GM21423 (cell line): ENCODE data around the gene EEF1AKMT3.
"Not testable (repeated sequence)": the region's sequence is repeated elsewhere in the genome, so short reads cannot be mapped to it uniquely, and the experiment has no call there.

Experiments
- ATAC-seq: cut with Tn5 transposase; IDR thresholded peaks from one replicate; pipeline ENCODE4 v1.9.1; 2021; ENCODE audit warnings: mild to moderate bottlenecking, moderate library complexity; ENCODE audit not compliant: unreplicated experiment

The EEF1AKMT3 gene

DNA sequence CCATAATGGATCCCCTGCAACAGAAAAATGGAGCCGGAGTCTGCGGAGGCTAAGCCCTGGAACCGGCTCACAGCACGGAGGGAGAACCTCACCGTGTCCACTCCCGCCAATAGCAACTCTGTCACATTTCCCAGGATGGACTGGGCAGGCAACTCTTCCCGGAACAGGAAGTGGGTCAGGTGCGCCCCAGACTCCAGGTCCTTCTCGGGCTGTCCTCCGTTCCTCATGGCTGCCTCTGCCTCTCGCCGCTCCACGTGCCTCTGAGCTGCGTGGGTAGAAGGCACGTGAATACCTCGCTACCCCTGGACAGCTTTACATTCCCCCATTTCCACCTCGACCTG lies 7.8 kb upstream of the EEF1AKMT3 start:
- ATAC-seq, result no peak

DNA sequence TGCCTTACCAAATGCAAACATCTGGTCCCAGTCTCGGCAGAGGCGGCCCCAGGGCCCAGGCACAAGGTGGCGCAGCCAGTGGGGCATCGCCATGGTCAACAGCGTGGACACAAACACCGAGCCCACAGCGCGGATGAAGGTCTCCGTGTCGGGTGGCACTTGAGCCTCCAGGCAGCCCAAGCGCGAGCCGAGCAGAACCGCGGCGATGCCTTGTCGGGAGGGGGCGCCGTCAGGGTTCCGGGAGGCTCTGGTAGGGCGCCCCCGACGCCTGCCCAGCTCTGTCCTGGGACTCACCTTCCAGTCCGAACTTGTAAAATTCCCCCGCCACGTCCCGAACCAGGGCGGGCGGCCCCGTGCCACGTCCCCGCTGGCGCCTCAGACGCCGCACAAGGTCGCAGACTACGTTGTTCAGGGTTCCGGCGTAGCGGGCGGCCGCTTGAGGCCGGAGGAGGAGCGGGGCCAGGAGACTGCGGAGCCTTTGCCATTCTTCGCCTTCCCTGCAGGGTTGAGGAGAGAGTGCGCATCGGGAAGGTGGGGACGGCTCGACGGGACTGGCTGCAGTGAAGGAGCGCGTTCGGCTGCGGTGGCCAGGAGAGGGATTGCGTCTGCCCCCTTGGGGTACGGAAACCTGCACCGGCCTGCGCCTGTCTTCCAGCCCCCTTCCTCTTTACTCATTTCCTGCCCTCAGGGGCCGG lies 7.3 kb upstream of the EEF1AKMT3 start:
- no peak for ATAC-seq

DNA sequence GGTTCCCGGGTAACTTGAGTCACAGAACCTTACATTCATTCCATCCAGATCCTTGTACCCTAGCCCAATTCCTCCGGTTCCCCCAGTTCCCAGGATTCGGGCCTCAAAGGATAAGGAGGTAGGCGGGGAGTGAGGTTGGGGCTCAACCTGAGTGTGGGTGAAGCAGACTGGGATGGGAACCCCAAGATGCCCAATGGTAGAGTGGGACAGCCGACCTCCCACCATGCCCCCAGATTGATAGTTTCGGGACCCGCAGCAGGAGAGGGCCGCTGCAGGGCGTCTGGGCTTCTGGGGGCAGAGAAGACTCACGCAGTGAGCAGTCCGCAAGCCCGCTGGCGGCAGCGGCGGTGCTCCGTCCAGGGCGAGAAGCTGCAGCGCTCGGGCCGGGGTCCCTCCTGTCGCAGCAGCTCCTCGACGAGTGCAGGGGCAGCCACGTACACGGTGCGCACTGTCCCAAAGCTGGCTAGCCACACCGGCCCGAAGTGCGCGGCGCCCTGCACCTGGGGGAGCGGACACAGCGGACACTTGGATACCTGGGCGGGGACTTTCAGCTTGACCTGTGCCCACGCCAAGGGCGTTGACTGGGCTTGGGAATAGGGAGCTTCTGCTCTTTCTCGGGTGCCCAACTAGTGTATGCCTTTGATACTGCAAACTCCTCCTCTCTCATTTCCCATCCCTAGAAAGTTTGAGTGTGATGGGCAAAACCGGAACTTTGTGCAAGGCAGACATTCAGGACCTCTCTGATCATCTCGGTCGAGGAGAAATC lies 6.5 kb upstream of the EEF1AKMT3 start:
- no peak for ATAC-seq

DNA sequence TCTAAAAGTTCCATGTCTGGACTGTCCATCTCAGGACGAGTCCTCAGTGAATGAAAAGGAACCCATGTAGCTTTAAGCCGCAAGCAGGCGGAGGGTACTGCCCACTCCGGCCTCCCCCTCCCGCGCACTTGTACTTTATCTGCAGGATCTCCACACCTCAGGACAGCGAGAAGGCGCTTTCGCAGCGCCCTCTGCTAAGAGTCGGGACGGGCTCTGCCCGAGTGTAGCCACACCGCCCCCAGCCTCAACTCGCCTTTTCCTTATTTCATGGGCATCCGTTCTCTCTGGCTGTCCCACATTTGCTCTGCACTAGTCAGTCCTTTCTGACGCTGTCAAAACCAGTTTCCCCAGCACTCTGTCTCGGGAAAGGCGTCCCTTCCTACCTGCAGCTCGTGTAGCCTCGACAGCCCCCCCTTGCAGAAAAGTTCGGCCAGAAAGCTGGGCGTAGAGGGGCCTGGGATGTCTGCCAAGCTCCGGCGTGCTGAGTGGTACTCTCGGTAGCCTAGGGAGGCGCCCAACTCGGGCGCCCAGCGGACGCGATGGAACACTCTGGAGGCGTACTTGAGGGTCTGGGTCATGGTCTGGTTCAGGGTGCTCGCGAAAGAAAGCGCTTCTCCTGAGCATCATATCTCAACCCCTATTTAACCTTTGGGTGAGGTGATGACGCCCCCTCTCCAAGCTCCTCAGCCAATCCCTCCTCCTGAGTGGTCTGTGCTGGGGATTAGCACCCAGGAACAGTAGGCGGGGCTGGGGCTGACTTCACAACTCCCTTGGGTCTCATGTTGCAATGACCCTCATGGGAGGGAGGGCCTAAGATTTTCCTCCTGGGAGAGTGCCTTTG lies 5.7 kb upstream of the EEF1AKMT3 start, which contains the start of gene CYP27B1:
Gene CYP27B1, minus strand, starts transcription at position 615 of the 841 bp plus-strand sequence. Its CDS starts 37 bp downstream, at position 578.
- no peak for ATAC-seq

- no peak for ATAC-seq
Measured at GRCh38 chr12:57767305-57767698, 5.1 kb upstream of the EEF1AKMT3 start.

DNA sequence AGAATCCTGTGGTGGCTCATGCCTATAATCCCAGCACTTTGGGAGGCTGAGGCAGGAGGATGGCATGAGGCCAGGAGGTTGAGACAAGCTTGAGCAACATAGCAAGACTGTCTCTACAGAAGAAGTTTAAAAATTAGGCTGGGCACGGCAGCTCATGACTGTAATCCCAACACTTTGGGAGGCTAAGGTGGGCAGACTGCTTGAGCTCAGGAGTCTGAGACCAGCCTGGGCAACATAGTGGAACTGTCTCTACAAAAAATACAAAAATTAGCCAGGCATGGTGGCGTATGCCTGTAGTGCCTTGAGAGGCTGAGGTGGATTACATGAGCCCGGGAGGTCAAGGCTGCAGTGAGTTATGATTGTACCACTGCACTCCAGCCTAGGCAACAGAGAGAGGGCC lies 4.5 kb upstream of the EEF1AKMT3 start:
- ATAC-seq, result no peak

- ATAC-seq, result no peak
Measured at GRCh38 chr12:57769594-57769993, 2.8 kb upstream of the EEF1AKMT3 start.

GRCh38 chr12:57770734-57771133 lies 1.7 kb upstream of the EEF1AKMT3 start:
- ATAC-seq, result no peak

GRCh38 chr12:57771236-57771872 lies 1.1 kb upstream of the EEF1AKMT3 start:
- ATAC-seq, result peak; percentile 66

- peak; percentile 82 for ATAC-seq
Measured at GRCh38 chr12:57771873-57772428, 463 bp upstream of the EEF1AKMT3 start, which contains the start of gene METTL1. Gene METTL1 (minus strand): TSS chr12:57772105. CDS start chr12:57772083, 22 bp downstream.

GRCh38 chr12:57774634-57775033 lies 2.2 kb downstream of the EEF1AKMT3 start:
- ATAC-seq, result not testable (repeated sequence)

- no peak for ATAC-seq
Measured at GRCh38 chr12:57775044-57775443, 2.6 kb downstream of the EEF1AKMT3 start.

- no peak for ATAC-seq
Measured at GRCh38 chr12:57775563-57776246, 3.3 kb downstream of the EEF1AKMT3 start.

DNA sequence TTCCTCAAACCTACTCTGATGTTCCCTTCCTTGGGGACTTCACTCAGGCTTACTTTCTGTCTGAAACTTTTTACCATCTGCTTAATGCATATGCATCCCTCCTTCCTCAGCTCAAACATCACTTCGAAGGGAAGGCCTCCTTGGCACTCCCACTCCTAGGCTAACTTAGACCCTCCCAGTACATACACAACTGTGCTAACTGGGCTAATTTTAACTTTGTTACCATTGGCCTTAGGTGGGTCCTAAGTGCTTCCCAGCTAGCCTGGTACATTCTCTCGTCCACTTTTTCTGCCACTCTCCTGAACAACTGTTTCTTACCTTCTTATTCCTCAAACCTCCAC lies 3.8 kb downstream of the EEF1AKMT3 start:
- no peak for ATAC-seq

DNA sequence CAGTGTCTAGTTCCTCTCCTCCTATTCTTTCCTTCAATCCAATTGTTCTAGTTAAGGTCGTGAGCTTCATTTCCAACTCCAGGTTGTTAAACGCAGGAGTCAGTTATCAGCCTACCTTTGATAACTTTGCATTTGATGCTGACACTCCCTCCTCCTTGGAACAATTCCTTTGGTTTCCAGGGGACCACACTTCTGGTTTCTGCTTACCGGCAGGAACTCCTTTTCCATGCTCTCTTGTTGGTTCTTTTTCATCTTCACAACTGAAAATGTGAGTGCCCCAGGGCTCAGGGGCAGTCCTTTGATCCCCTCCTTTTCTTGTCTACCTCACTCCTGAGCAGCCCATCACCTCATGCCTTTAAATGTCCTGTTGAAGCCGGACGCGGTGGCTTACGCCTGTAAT lies 5.0 kb downstream of the EEF1AKMT3 start:
- no peak for ATAC-seq

DNA sequence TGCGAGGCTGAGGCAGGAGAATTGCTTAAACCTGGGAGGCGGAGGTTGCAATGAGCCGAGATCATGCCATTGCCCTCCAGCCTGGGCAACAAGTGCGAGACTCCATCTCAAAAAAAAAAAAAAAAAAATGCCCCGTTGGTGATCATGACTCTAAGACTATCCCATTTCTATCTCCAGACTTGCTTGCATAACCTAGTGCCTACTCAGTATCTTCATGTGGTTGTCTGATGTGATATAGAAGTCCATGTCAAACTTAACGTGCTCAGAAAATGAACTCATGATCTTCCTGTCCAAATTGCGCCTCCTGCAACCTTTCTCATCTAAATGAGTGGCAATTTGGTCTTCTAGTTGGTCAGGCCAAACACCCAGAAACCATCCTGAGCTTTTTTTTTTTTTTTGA lies 5.5 kb downstream of the EEF1AKMT3 start:
- ATAC-seq, result no peak

DNA sequence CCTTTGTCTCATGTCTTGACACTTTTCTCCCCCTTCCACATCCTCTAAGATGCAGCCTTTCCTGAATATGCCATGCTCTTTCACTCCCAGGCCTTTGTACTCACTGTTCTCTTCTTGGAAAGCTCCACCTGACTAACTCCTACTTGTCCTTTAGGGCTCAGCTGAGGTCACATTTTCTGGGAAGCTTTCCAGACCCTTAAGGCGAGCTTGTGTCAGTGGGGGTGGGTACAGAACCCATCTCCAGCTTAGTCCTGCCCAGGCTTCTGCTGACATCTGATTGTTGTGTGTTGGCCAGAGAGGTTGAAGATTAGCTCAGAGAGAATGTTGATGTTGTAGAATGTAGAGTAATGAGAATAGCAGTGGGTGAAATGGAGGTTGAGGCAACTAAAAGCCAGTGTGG lies 7.3 kb downstream of the EEF1AKMT3 start:
- no peak for ATAC-seq

DNA sequence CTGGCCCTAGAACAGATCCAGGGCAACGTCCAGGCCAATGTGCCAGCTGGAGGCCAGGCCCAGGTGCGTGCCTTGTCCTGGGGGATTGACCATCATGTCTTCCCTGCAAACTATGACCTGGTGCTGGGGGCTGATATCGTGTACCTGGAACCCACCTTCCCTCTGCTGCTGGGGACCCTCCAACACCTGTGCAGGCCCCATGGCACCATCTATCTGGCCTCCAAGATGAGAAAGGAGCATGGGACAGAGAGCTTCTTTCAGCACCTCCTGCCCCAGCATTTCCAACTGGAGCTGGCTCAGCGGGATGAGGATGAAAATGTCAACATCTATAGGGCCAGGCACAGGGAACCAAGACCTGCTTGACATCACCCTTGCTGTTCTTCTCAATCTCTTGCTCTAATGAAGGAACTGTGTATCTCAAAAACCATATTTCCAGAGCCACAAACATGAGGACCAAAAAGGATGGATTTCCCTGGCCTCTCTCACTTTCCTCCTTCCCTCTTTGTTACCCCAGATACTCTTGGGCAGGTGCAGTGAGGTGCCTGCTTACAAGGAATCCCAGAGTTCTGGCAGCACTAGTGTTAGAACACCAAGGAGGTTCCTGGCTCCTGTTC lies 8.0 kb downstream of the EEF1AKMT3 start:
- ATAC-seq, result no peak

DNA sequence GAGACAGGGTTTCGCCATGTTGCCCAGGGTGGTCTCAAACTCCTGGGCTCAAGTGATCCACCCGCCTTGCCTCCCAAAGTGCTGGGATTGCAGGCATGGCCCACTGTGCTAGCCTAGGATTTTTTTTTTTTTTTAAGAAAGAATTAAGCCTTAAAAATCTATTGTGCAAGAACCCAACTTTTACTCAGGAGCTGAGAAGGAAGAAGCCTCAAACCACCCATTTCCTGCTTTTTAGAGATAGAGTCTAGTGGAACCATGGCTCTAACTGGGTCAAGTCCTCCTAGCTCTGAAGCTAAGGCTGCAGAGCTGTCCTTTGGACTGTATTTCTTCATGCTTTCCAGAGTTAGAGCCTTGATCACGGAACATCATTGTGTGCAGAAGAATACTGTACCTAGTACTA lies 8.8 kb downstream of the EEF1AKMT3 start:
- no peak for ATAC-seq

GRCh38 chr12:57781801-57782200 lies 9.4 kb downstream of the EEF1AKMT3 start:
- no peak for ATAC-seq
